Dedifferentiated amniotic fluid mesenchymal stem cell (primary cell): ENCODE data around the gene UNC13B.
"Not testable (repeated sequence)": the region's sequence is repeated elsewhere in the genome, so short reads cannot be mapped to it uniquely, and the experiment has no call there.

Experiments
- DNase-seq: peaks from one replicate; pipeline ENCODE4 v3.0.0-alpha.2; 2016; ENCODE audit errors: extremely low spot score

UNC13B gene

GRCh38 chr9:35161713-35162604 lies at the start of gene UNC13B:
UNC13B (plus strand) TSS chr9:35162009; CDS start chr9:35162284, 275 bp downstream.
- peak; percentile 88 for DNase-seq

- DNase-seq = peak; percentile 56
Observed at GRCh38 chr9:35112257-35113020, 49.4 kb upstream of the UNC13B start.

- peak; percentile 99 for DNase-seq
Observed at GRCh38 chr9:35114113-35114839, 47.5 kb upstream of the UNC13B start.

GRCh38 chr9:35114840-35115628 lies 46.8 kb upstream of the UNC13B start:
- DNase-seq = no peak

GRCh38 chr9:35115680-35116538 lies 45.9 kb upstream of the UNC13B start, which contains the start of gene ATOSB:
ATOSB (minus strand) TSS chr9:35115862; CDS start chr9:35108274, 7,588 bp downstream.
- DNase-seq = peak; percentile 87

GRCh38 chr9:35116539-35116897 lies 45.3 kb upstream of the UNC13B start:
- no peak for DNase-seq

- DNase-seq = peak; percentile 98
Observed at GRCh38 chr9:35116898-35117551, 44.8 kb upstream of the UNC13B start.

- DNase-seq = no peak
Observed at GRCh38 chr9:35134920-35135319, 26.9 kb upstream of the UNC13B start.

GRCh38 chr9:35135988-35136387 lies 25.8 kb upstream of the UNC13B start:
- DNase-seq = no peak

GRCh38 chr9:35136866-35137265 lies 24.9 kb upstream of the UNC13B start:
- no peak for DNase-seq

GRCh38 chr9:35140093-35140492 lies 21.7 kb upstream of the UNC13B start:
- no peak for DNase-seq

GRCh38 chr9:35142037-35142436 lies 19.8 kb upstream of the UNC13B start:
- DNase-seq = no peak

GRCh38 chr9:35147941-35148563 lies 13.8 kb upstream of the UNC13B start:
- DNase-seq = not testable (repeated sequence)

- no peak for DNase-seq
Observed at GRCh38 chr9:35152926-35153325, 8.9 kb upstream of the UNC13B start.

- DNase-seq = no peak
Observed at GRCh38 chr9:35156781-35157180, 5.0 kb upstream of the UNC13B start.

GRCh38 chr9:35157836-35158235 lies 4.0 kb upstream of the UNC13B start:
- DNase-seq = not testable (repeated sequence)

GRCh38 chr9:35158501-35159280 lies 3.1 kb upstream of the UNC13B start:
- DNase-seq = no peak

- DNase-seq = no peak
Observed at GRCh38 chr9:35162605-35163315, 951 bp downstream of the UNC13B start.
